ENCODE data around the gene TNFAIP3.

The TNFAIP3 gene

DNA sequence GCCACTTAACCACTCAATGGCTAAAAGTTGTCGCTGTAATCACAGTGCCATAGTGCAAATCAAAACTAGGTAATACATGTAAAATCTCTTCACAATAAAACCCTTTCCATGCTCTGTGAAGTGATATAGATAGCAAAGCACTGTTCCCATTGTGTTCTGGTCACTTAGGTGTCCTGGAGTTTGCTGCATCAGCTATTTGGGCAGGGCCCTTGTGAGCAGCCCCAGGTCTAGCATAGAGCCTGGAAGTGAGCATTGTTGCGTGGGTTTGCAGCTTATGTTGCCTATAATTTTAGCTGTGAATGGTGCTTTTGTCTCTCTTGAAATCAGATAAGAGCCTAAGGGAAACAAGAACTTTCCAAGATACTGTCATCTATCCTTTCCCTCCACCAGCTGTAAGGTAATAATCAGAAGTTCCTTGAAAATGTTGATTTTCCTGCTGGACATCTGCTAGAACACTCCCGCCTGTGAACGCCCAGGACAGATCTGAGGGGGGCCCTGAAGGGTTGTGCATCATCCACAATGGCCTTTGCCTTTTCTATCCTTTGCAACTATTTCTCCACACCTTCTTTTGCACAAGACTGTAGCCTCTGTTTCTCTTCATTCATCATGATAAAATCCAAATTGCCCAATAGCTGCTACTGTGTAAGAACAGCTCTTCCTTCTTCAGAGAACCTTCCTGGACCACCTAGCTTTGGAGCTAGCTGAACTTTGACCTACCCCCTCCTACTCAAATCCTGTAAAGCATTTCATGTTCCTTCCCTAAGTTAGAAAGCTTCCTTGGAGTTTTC lies 57.0 kb downstream of the TNFAIP3 start:
- DNase-seq (ENCODE audit: low spot score) = no peak

DNA sequence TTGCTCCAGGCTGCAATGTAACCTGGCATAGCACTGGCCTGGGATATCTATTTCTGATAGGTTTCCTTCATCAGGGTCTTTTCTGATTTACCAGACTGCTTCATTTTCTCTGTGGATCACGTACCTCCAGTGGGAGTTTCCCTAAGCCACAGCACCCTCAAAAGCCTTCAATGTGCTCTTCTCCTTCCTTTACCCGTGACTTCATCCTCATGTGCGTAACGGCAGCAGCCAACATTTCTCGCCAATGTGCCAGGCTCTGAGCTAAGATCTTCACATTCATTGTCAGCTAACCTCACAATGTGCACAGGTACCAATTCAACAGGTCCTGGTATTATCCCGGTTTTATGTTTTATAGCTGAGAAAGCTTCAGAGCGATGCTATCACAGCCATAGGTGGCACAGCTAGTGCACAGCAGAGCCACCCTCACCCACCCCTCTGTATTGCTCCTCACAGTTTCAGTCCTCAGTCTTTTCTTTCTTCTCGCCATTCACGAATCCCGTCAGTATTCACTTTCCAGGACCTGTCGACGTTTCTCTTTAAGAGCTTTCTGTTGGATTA lies 58.2 kb downstream of the TNFAIP3 start:
- DNase-seq (ENCODE audit: low spot score) = no peak

DNA sequence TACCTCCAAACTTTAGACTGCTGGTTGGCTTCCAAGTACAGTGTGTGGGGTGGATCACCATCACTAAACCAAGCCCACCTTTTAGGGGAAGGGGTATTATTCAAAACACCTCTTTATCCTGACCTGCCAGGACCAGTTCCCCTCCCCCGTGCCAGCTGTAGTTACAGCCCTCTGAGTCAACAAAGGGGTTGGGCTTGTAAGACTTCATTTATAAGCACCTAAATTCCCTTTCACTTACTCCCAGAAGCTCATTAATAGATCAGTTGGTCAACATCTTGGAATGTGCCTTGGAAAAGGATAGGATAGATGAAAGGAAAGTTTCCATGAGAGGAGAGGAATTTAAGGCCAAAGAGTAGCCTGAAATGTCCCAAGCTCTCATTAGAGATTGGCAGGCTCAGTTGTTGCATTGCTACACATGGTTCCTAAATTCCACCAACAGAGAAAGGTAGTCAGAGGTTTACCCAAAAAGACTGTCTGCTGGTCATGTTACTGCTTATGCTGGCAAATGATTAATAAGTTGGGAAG lies 59.2 kb downstream of the TNFAIP3 start:
- DNase-seq (ENCODE audit: low spot score) = peak; percentile 89

DNA sequence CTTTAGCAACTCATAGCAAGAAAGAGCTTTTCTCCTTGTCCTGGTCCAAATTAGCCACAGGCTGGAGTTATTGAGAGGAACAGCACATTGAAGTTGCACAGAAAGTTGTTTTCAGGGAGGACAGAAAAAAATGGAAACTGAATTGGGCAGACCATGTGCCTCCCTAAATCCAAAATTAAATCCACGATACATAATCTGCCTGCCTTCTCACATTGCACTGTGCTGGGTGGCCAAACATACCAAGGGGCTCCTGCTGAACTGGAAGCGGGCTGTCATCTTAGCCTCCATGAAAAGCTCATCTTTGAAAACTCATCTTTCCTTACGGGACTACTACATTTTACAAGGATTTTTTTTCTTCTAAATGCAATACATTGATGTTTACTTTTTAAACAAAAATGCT lies 59.9 kb downstream of the TNFAIP3 start:
- no peak for DNase-seq (ENCODE audit: low spot score)

DNA sequence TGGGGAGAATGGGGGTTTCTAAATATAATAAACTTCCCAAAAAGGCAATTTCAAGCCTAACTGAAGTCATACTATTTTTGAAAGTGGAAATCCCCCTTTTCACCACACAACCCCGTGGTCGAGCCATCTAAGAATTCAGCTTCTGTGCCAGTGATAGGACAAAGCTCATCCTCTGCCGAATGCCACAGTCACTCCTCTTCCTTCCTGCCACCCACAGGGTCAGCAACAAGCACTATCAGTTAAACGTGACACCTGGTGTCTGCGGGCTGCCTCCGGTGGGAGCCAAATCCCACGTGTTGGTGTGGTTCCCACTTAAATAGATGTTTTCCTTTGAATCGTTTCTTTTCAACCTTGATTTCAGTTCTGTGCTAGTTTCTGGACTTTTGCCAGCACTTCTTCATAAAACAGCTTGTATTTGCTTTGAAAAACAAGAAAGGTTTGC lies 60.7 kb downstream of the TNFAIP3 start:
- no peak for DNase-seq (ENCODE audit: low spot score)

DNA sequence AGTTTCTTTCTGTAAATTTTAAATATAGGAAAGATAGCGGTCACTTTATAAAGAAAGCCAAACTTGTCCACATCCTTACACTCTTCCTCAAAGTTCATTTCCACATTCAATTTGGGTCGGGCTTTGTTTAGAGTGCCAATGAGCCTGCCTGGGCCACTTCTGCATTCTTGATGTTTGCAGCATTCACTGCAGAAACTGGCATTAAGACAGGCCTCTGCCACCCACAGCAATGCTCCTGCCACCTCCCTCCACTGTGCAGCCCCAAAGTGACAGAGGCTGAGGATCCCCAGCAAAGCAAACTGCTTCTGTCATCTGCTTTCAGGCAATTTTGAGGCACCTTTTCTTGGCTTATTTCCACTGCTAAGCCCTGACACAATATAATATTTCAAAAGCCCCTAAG lies 61.2 kb downstream of the TNFAIP3 start:
- DNase-seq (ENCODE audit: low spot score) = no peak

DNA sequence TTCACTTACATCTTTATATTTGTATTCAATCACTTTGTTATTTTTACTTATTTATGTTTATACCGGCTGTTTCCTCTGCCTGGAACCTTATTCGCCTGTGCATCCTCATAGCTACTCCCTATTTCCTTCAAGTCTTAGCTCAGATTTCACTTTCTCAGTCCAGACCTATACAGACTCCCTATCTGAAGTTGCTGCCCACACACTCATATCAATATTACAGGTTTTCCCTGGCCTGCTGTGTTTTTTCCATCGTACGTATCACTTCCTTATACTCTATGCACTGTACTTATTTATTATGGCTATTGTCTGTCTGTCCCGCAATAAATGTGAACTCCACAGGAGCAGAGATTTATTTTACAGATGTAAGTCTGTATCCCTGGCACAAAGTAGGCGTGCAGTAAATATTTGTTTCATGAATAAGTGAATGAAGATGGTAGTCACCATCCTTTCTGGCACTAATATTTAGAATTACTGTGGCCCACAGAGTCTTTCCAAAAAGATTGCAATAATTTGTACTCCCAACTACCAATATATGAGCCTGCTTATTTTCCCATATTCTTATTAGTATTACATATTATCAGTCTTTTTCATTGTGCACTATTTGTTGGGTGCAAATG lies 64.9 kb downstream of the TNFAIP3 start:
- DNase-seq (ENCODE audit: low spot score) = no peak

Measured in AG20443 (cell line).